Measurements from ENCODE around the gene TSSK2.

TSSK2 gene

DNA sequence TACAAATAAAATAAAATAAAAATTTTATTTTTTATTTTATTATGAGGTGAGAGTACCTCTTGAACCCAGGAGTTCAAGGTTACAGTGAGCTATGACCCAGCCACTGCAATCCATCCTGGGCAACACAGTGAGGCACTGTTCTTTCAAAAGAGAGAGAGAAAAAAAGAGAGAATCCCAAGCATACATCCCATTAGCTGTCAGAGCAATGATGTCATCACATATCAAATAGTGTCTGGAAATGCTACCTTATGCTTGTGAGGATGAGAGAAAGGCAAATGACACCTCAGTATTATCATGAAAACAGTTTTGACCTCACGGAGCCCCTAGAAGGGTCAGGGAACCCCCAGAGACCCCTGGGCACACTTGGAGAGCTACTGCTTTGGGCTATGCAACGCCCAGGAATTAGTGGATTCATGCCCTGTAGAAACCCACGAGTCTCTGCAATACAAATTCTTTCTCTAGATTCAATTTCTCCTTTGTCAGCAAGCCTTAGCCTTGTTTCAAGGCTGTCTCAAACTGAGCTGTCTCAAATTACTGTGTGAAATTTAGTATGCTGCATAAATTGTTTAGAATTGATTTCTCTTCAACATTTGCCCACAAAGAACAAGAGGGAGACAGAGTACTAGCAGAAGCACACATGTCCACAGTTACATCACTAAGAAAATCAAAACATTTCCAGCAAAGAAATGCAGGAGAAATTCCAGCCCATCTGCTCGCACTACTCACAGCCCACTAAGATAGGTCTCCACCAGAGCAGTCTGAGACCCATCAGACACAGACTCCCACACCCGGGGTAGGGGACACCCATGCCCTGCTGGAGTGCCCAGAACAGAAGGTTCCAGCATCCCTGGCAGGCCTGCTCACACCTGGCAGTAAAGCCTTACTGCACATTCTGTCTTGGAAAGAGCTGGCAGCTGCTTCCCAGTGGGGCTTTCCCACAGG lies 27.0 kb upstream of the TSSK2 start:
- no peak for DNase-seq (ENCODE audit: low read depth, low spot score)
- Histone ChIP-seq H3K27ac (peak overlapping the region; percentile 83), H3K9me3 (ENCODE audit: low read depth, low read length) (no peaks in the 10 kb centered on the region), H3K4me3 (peak overlapping the region; percentile 47; the same call in 1 of the 2 replicates), H3K9ac (ENCODE audit: insufficient read length) (no peak overlapping the region), H3K36me3 (ENCODE audit: insufficient read depth, low read length) (no peaks in the 10 kb centered on the region)
- TF ChIP-seq POLR2AphosphoS5 (IDR thresholded peaks at IDR 0.05; ENCODE audit: borderline replicate concordance, low read depth, low read length) = no peak
- TF ChIP-seq EZH2 (IDR thresholded peaks at IDR 0.05) = no peak
- TF ChIP-seq FOXP2 (optimal IDR thresholded peaks at IDR 0.05; ENCODE audit: control extremely low read depth, extremely low read length, insufficient read depth) = no peak

DNA sequence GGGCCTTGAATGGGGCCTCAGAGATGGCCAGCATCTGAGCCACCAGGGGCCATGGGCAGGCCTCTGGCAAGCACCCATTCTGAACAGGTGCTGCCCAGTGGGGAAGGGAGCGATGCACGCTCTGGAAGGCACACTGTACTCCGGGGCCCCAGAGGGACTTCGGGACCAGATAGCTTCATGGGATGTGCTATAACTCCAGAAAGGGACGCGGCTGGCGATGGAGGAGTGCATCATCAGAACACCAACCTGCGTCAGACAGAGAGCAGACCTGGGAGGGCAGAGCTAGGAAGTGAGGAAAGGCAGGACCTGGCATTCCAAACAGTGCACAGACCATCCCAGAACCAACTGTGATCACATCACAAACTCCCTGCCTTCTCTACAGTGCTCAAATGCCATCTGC lies 25.7 kb upstream of the TSSK2 start:
- no peak overlapping the region for H3K4me3 ChIP-seq
- no peak for DNase-seq (ENCODE audit: low read depth, low spot score)
- no peaks in the 10 kb centered on the region for H3K36me3 ChIP-seq (ENCODE audit: insufficient read depth, low read length)
- TF ChIP-seq EZH2 (IDR thresholded peaks at IDR 0.05) = no peak
- no peak for TF ChIP-seq FOXP2 (optimal IDR thresholded peaks at IDR 0.05; ENCODE audit: control extremely low read depth, extremely low read length, insufficient read depth)
- H3K27ac ChIP-seq = no peak overlapping the region
- no peaks in the 10 kb centered on the region for H3K9me3 ChIP-seq (ENCODE audit: low read depth, low read length)
- H3K9ac ChIP-seq (ENCODE audit: insufficient read length) = no peak overlapping the region

DNA sequence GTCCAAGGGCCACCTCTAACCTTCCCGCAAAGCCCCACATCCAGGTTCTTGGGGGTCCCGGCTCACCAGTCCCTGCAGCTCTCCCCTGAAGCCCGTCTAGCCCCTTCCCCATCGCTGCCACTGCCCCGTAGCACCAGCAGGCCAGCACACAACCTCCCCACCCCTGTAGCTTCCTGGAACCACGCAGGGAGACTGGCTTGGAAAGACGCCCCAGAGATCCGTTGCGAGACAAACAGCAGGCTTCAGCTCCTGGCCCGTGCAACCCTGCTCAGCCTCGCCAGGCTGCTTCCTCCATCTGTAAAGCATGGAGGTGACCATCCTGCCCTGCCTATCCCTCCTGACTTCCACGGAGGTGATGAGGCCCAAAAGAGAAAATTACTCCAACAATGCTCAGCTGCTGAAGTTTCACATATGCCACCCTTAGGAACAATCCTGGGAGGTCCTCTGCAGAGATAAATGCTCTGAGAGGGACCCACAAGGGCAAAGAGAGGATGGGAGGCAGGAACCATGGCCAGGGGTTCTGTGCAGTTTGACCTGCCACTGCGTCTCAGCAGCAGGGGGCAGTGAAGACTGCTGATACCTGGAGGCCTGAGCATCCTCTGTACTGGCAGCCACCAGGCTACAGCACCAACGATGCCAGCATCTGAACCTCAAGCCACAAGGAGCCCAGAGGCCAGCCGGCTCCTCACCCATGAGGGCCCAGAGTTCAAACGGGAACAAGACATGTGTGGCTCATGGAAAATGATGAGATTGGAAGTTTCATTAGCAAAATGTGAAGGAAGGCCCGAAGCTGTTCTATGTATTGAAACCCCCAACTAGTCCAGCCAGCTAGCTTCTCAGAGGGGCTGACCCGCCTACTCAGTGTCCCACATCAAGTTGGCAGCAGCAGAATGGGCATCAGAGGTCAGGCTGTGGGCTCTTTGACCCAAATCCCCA lies 25.0 kb upstream of the TSSK2 start:
- no peaks in the 10 kb centered on the region for H3K9me3 ChIP-seq (ENCODE audit: low read depth, low read length)
- H3K9ac ChIP-seq (ENCODE audit: insufficient read length) = no peak overlapping the region
- H3K4me3 ChIP-seq = no peak overlapping the region
- no peak for DNase-seq (ENCODE audit: low read depth, low spot score)
- no peak overlapping the region for H3K27ac ChIP-seq
- TF ChIP-seq FOXP2 (optimal IDR thresholded peaks at IDR 0.05; ENCODE audit: control extremely low read depth, extremely low read length, insufficient read depth) (no peak), POLR2AphosphoS5 (IDR thresholded peaks at IDR 0.05; ENCODE audit: borderline replicate concordance, low read depth, low read length) (no peak)
- no peaks in the 10 kb centered on the region for H3K36me3 ChIP-seq (ENCODE audit: insufficient read depth, low read length)

DNA sequence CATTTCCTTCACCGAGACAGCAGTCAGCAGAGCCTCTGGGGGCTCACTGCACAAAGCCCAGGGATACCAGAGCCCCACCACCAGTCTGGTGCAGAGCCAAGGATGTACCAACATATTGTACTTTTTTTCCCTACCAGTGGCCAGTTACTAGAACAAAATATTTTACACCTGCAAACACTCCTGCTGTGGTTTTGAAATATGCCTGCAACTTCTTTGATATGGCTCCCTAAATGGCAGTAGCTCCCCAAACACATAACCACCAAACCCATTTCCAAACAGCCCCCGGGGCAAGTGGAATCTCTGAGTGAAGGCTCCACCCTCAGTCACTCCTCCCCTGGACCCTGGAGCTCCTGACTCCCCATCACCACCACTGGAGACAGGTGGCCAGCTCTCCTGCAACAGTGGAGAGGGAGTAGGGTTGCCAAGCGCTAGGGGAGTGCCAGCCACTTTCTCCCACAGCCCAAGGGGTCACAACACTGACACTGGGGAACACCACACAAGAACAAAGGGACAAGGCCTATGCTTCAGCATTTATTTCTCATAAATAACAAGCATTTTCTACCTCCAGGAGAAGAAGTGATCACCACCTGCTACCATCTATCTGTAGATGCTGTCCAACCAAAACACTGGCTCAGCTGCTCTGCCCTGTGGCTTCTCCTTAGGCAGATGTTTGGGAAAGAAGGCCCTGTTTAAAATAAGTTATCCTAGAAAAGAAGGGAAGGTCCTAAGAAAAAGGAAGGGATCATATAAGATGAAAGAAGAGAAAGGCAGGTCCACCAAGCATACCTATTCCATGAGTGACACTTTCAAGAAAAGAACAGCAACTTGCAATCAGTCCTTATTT lies 24.0 kb upstream of the TSSK2 start:
- no peaks in the 10 kb centered on the region for H3K36me3 ChIP-seq (ENCODE audit: insufficient read depth, low read length)
- H3K27ac ChIP-seq = no peak overlapping the region
- TF ChIP-seq FOXP2 (optimal IDR thresholded peaks at IDR 0.05; ENCODE audit: control extremely low read depth, extremely low read length, insufficient read depth) (no peak), EZH2 (IDR thresholded peaks at IDR 0.05) (no peak), POLR2AphosphoS5 (IDR thresholded peaks at IDR 0.05; ENCODE audit: borderline replicate concordance, low read depth, low read length) (no peak)
- no peak for DNase-seq (ENCODE audit: low read depth, low spot score)
- no peak overlapping the region for H3K9ac ChIP-seq (ENCODE audit: insufficient read length)
- H3K4me3 ChIP-seq = no peak overlapping the region
- H3K9me3 ChIP-seq (ENCODE audit: low read depth, low read length) = no peaks in the 10 kb centered on the region

DNA sequence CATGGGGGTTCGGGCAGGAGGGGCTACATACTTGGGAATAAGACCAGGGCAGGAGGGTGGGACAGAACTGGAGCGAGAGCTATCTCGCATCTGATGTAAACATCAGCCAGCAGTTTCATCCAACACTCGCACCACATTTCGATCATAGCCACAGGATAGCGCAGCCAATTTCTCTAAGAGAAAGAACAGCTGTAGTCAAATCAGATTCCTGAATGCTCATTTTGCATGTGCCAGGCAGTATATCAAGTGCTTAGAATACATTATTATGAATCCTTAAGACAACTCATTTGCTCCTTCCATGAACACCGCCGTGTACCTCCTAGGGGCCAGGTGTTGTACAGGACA lies 23.4 kb upstream of the TSSK2 start:
- TF ChIP-seq EZH2 (IDR thresholded peaks at IDR 0.05) (no peak), POLR2AphosphoS5 (IDR thresholded peaks at IDR 0.05; ENCODE audit: borderline replicate concordance, low read depth, low read length) (no peak), FOXP2 (optimal IDR thresholded peaks at IDR 0.05; ENCODE audit: control extremely low read depth, extremely low read length, insufficient read depth) (no peak)
- Histone ChIP-seq H3K36me3 (ENCODE audit: insufficient read depth, low read length) (no peaks in the 10 kb centered on the region), H3K27ac (no peak overlapping the region), H3K9ac (ENCODE audit: insufficient read length) (no peak overlapping the region), H3K9me3 (ENCODE audit: low read depth, low read length) (no peaks in the 10 kb centered on the region), H3K4me3 (no peak overlapping the region)
- DNase-seq (ENCODE audit: low read depth, low spot score) = no peak

DNA sequence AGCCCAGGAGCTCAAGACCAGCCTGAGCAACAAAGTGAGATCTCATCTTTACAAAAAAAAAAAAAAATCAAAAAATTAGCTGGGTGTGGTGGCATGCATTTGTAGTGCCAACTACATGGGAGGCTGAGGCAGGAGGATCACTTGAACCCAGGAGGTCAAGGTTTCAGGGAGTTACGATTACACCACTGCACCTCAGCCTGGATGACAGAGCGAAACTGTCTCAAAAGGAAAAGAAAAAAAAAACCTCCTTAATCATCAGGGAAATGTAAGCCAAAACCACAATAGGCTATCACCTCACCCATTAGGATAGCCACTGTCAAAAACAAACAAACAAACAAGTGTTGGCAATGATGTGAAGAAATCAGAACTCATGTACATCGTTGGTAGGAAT lies 22.3 kb upstream of the TSSK2 start:
- no peak overlapping the region for H3K4me3 ChIP-seq
- H3K27ac ChIP-seq = no peak overlapping the region
- no peaks in the 10 kb centered on the region for H3K9me3 ChIP-seq (ENCODE audit: low read depth, low read length)
- TF ChIP-seq EZH2 (IDR thresholded peaks at IDR 0.05) = no peak
- no peak overlapping the region for H3K9ac ChIP-seq (ENCODE audit: insufficient read length)
- DNase-seq (ENCODE audit: low read depth, low spot score) = no peak
- H3K36me3 ChIP-seq (ENCODE audit: insufficient read depth, low read length) = no peaks in the 10 kb centered on the region

DNA sequence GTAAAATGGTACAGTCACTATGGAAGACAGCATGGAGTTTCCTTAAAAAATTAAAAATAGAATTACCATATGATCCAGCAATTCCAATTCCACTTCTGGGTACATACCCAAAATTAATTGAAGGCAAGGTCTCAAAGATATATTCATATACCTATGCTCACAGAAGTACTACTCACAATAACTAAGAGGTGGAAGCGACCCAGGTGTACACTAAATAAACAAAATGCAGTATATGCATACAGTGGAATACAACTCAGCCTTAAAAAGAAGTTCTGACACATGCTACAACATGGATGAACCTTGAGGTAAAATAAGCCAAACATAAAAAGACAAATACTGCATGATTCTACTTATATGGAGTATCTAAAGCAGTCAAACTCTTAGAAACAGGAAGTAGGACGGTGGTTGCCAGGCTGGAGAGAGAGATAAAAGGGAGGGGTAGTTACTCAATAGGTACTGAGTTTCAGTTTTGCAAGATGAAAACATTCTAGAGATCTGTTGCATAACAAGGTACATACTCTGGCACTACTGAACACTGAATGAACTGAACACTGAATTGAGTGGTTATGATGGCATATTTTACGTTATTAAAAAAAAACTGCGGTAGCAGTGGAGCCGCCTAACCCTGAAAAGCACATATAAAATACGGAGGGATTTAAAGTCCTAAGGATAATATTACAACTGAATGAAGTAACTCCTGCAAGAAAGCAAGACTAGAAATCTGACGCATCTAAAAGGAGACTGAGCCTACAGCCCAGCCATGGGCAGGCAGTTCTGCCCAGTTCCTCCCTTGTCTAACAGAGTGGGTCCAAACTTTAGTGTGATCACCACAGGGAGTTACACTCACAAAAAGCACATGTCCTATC lies 21.7 kb upstream of the TSSK2 start:
- Histone ChIP-seq H3K27ac (0 out of 2 replicates have a peak overlapping the region, but pooled peaks have one; percentile 48), H3K9me3 (ENCODE audit: low read depth, low read length) (no peaks in the 10 kb centered on the region), H3K9ac (ENCODE audit: insufficient read length) (no peak overlapping the region), H3K4me3 (0 out of 2 replicates have a peak overlapping the region, but pooled peaks have one; percentile 8), H3K36me3 (ENCODE audit: insufficient read depth, low read length) (no peaks in the 10 kb centered on the region)
- TF ChIP-seq EZH2 (IDR thresholded peaks at IDR 0.05) (no peak), FOXP2 (optimal IDR thresholded peaks at IDR 0.05; ENCODE audit: control extremely low read depth, extremely low read length, insufficient read depth) (no peak), POLR2AphosphoS5 (IDR thresholded peaks at IDR 0.05; ENCODE audit: borderline replicate concordance, low read depth, low read length) (no peak)
- DNase-seq (ENCODE audit: low read depth, low spot score) = no peak
